CD4-positive, alpha-beta T cell (primary cell): ENCODE data around the gene ARFGEF3. TPM values are rescaled to one million over a fixed set of nuclear protein-coding genes. Genes with fewer than 3 reads are reported as not detected.

Source experiments
- ATAC-seq: fragments of 200-7000 bp; cut with Tn5 transposase; one replicate; pipeline ENCODE4 v1.10.0; 2022; ENCODE audit warnings: mild to moderate bottlenecking; ENCODE audit not compliant: poor library complexity
- CTCF ChIA-PET: fragments of 350-600 bp; sonication (Branson Sonifier 250); formaldehyde crosslinking; loops from one replicate; lab custom pipeline; 2021; ENCODE audit warnings: antibody characterized with exemption, inconsistent platforms; lab: Charles Lee
- POLR2A ChIA-PET: fragments of 350-600 bp; sonication (Branson Sonifier 250); formaldehyde crosslinking; loops from one replicate; lab custom pipeline; 2021; ENCODE audit warnings: antibody characterized with exemption, inconsistent platforms; lab: Charles Lee
- DNase-seq, 14 experiments: peaks; one replicate each; pipeline ENCODE4 v3.0.0-alpha.2; 2013 to 2020; ENCODE audit warnings: mixed read lengths in 2 of 14
- H3K27ac ChIP-seq, 2 donors: one replicate each; pipeline versions ENCODE4 v1.5.1 to v1.7.0; 2013; ENCODE audit warnings: low read length in 2 of 2, low read depth in 1 of 2, mild to moderate bottlenecking in 1 of 2
- H3K27me3 ChIP-seq, 2 experiments: 1 replicate in 1 of 2; 2 replicates in 1 of 2; pipeline versions ENCODE4 v1.6.1 to v1.7.0; 2013; ENCODE audit warnings: low read length in 2 of 2, control low read depth in 1 of 2, mild to moderate bottlenecking in 1 of 2, moderate library complexity in 1 of 2; ENCODE audit not compliant: insufficient read depth in 2 of 2, control insufficient read depth in 1 of 2
- H3K36me3 ChIP-seq: one replicate; pipeline ENCODE4 v1.6.1; 2013; ENCODE audit warnings: low read length, control low read depth; ENCODE audit not compliant: insufficient read depth
- H3K4me1 ChIP-seq: one replicate; pipeline ENCODE4 v1.6.1; 2013; ENCODE audit warnings: low read length, control low read depth; ENCODE audit not compliant: insufficient read depth
- H3K4me3 ChIP-seq: one replicate; pipeline ENCODE4 v1.5.1; 2013; ENCODE audit warnings: mild to moderate bottlenecking, low read length, moderate library complexity
- H3K9me3 ChIP-seq, 2 experiments: 1 replicate in 1 of 2; 2 replicates in 1 of 2; pipeline versions ENCODE4 v1.6.1 to v1.7.0; 2013; ENCODE audit warnings: low read length in 2 of 2, mild to moderate bottlenecking in 2 of 2, control low read depth in 1 of 2, moderate library complexity in 1 of 2; ENCODE audit not compliant: control insufficient read depth in 1 of 2, insufficient read depth in 1 of 2
- H3K27ac Mint-ChIP-seq: one replicate; pipeline ENCODE4 v1.8.0; 2020; ENCODE audit warnings: mixed read lengths
- H3K27me3 Mint-ChIP-seq: one replicate; pipeline ENCODE4 v1.8.0; 2021; ENCODE audit warnings: mixed read lengths
- H3K36me3 Mint-ChIP-seq: one replicate; pipeline ENCODE4 v1.8.0; 2021; ENCODE audit warnings: low read depth, mixed read lengths
- H3K4me1 Mint-ChIP-seq: one replicate; pipeline ENCODE4 v1.8.0; 2021; ENCODE audit warnings: low read depth, mixed read lengths
- H3K4me3 Mint-ChIP-seq: one replicate; pipeline ENCODE4 v1.8.0; 2020; ENCODE audit warnings: mild to moderate bottlenecking, mixed read lengths
- H3K9me3 Mint-ChIP-seq: one replicate; pipeline ENCODE4 v1.8.0; 2020; ENCODE audit warnings: mixed read lengths
- intact Hi-C, 2 experiments: fragments of 100-400 bp; cut with DNase I in 1 of 2; cut with micrococcal nuclease in 1 of 2; formaldehyde crosslinking; loops; one replicate each; pipeline versions ENCODE4 v1.15.1 to v1.9.0; 2023 to 2025; cut with DNase I, micrococcal nuclease
- total RNA-seq, 174 experiments: library from RNA in 2 of 174; stranded (reverse) in 2 of 174; gene quantifications; one replicate each; pipeline ENCODE4 v1.2.3 and lab custom pipeline; 2021 to 2026
- TF ChIP-seq, protein P1 (sequence below): fragments of 200-600 bp; IDR thresholded peaks from one replicate; pipeline ENCODE4 v1.8.0; 2022; ENCODE audit warnings: antibody characterized with exemption, mild to moderate bottlenecking

Gene ARFGEF3
- total RNA-seq, 2 experiments from 2014 or later, result not detected

DNA sequence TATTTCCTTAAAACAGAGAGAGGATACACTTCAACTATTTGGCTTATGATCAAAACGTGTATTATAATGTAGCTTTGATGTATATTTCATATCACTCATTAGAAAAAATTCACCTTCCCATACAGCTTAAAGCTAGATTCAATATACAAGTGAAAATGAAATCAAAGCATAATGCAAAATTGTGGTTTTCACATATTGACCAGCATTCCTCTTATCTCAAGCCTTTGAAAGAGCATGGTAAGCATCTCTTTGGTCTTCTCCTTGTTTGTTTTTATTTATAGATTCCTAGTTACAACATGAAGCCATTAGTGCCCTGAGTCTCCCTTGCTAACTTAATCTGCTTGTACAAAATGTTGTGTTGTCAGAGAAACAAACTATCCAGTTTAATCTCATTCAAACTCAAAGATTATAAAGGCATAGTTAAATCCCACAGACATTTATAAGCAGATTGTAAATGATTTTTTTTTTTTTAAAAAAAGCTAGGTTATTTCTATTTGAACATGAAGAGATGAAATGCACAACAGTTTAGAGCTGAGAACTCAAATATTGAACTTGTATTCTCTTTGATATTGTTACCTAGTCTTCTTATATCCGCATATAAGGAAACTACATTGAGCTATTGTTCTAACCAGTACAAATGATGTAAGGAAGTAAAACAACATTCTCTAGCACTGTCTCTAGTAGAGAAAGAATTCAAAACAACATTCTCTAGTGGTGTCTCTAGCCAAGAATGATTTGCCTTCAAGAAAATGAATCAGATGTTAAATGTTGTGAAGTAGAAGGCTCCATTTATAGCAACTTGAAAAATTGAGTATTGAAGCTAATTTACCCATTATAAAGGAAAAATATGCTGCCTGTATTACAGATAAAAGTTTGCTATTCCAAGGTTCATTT lies 184.8 kb downstream of the ARFGEF3 start:
- Mint-ChIP-seq H3K4me1 (no peaks in the 10 kb centered on the region), H3K27me3 (peaks cover 19% of the 10 kb centered on the region), H3K9me3 (no peaks in the 10 kb centered on the region), H3K36me3 (no peaks in the 10 kb centered on the region), H3K27ac (no peak overlapping the region), H3K4me3 (no peak overlapping the region)
- H3K27ac ChIP-seq, result no peak overlapping the region
- peaks cover 4 to 14% of the 10 kb centered on the region in 2 experiments for H3K27me3 ChIP-seq
- H3K4me1 ChIP-seq, result no peaks in the 10 kb centered on the region
- no peak overlapping the region for H3K4me3 ChIP-seq
- ATAC-seq (no peak), DNase-seq (no peak)
- ChIA-PET POLR2A (interaction anchor here (0.6 kb wide), 1 partner anchor 1952 kb away, joined by 4 read pairs; no protein-coding TSS in a partner anchor), CTCF (no interaction called here)
- H3K36me3 ChIP-seq, result no peaks in the 10 kb centered on the region
- intact Hi-C loops, result no loop called here
- no peaks in the 10 kb centered on the region for H3K9me3 ChIP-seq
- TF ChIP-seq, protein P1, sequence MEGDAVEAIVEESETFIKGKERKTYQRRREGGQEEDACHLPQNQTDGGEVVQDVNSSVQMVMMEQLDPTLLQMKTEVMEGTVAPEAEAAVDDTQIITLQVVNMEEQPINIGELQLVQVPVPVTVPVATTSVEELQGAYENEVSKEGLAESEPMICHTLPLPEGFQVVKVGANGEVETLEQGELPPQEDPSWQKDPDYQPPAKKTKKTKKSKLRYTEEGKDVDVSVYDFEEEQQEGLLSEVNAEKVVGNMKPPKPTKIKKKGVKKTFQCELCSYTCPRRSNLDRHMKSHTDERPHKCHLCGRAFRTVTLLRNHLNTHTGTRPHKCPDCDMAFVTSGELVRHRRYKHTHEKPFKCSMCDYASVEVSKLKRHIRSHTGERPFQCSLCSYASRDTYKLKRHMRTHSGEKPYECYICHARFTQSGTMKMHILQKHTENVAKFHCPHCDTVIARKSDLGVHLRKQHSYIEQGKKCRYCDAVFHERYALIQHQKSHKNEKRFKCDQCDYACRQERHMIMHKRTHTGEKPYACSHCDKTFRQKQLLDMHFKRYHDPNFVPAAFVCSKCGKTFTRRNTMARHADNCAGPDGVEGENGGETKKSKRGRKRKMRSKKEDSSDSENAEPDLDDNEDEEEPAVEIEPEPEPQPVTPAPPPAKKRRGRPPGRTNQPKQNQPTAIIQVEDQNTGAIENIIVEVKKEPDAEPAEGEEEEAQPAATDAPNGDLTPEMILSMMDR, result no peak

DNA sequence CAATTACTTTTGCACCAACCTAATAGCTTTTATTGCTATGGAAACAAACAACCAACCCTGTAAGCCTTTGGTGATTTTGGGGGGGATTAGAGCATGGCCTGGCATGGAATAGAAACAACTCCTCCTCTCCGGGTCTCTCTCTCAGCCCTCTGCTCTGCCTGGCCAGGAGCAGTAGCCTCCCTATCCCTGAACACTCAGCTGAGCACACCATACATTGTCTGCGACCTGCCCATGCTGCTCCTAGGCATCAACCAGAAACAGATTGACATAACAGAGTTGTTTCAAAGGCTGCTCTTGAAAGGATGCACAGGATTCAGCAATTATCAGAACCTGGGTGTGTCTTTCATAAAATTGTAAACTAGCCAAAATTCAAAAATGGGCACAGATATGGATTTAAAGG lies 186.1 kb downstream of the ARFGEF3 start:
- H3K36me3 ChIP-seq, result no peaks in the 10 kb centered on the region
- intact Hi-C loops, result no loop called here
- TF ChIP-seq, protein P1, result no peak
- CTCF ChIA-PET, result no interaction called here
- H3K9me3 ChIP-seq, result no peaks in the 10 kb centered on the region
- H3K4me3 Mint-ChIP-seq, result no peak overlapping the region
- no peaks in the 10 kb centered on the region for H3K9me3 Mint-ChIP-seq
- POLR2A ChIA-PET, result no interaction called here
- H3K27ac ChIP-seq, result no peak overlapping the region
- no peak overlapping the region for H3K27ac Mint-ChIP-seq
- no peaks in the 10 kb centered on the region for H3K36me3 Mint-ChIP-seq
- H3K27me3 Mint-ChIP-seq, result peaks cover 28% of the 10 kb centered on the region
- H3K4me1 Mint-ChIP-seq, result no peaks in the 10 kb centered on the region
- H3K4me1 ChIP-seq, result no peaks in the 10 kb centered on the region
- H3K27me3 ChIP-seq, result peaks cover 4 to 7% of the 10 kb centered on the region in 2 experiments
- DNase-seq (no peak), ATAC-seq (no peak)
- no peak overlapping the region for H3K4me3 ChIP-seq

DNA sequence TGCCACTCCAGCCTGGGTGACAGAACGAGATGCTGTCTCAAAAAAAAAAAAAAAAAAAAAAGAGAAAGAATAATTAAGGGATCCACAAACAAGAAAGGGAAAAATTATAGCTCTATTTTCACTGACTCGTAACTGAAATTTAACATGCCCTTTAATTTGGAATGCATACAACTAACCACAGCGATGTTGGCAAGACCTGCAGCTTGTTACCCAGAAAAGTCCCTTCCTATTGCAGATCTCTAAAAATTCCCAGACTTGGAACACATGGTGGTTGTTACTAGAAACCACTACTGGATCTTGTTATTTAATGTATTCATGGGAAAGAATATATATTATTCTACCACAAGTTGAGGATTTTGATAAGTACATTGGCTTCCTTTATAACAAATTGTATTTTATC lies 188.2 kb downstream of the ARFGEF3 start:
- no peaks in the 10 kb centered on the region for H3K36me3 Mint-ChIP-seq
- H3K27me3 Mint-ChIP-seq, result peaks cover 30% of the 10 kb centered on the region
- no peak overlapping the region for H3K4me3 ChIP-seq
- ChIA-PET CTCF (interaction anchor here (0.6 to 0.7 kb wide), 2 partner anchors 25 to 194 kb away, joined by 3 read pairs; no protein-coding TSS in a partner anchor), POLR2A (no interaction called here)
- H3K4me1 ChIP-seq, result no peaks in the 10 kb centered on the region
- intact Hi-C loops, result no loop called here
- no peaks in the 10 kb centered on the region for H3K9me3 ChIP-seq
- TF ChIP-seq, protein P1, result no peak
- no peak for DNase-seq
- H3K27ac ChIP-seq, result no peak overlapping the region
- no peaks in the 10 kb centered on the region for H3K4me1 Mint-ChIP-seq
- no peak overlapping the region for H3K27ac Mint-ChIP-seq
- H3K36me3 ChIP-seq, result no peaks in the 10 kb centered on the region
- no peak overlapping the region for H3K4me3 Mint-ChIP-seq
- H3K27me3 ChIP-seq, result peaks cover 4 to 7% of the 10 kb centered on the region in 2 experiments
- no peak for ATAC-seq
- H3K9me3 Mint-ChIP-seq, result no peaks in the 10 kb centered on the region
